ENCODE results near the gene CD248.
"Not testable (repeated sequence)": the region's sequence is repeated elsewhere in the genome, so short reads cannot be mapped to it uniquely, and the experiment has no call there.

The CD248 gene

GRCh38 chr11:66328302-66329144 is 11.7 kb upstream of the CD248 start:
- DNase-seq (ENCODE audit: low spot score), result peak; percentile 86

GRCh38 chr11:66328031-66328301 is 11.1 kb upstream of the CD248 start:
- no peak for DNase-seq (ENCODE audit: low spot score)

GRCh38 chr11:66327171-66328030 is 10.6 kb upstream of the CD248 start:
- DNase-seq (ENCODE audit: low spot score), result no peak

- DNase-seq (ENCODE audit: low spot score), result no peak
Measured at GRCh38 chr11:66326261-66327111, 9.6 kb upstream of the CD248 start.

GRCh38 chr11:66325263-66325671 is 8.4 kb upstream of the CD248 start:
- no peak for DNase-seq (ENCODE audit: low spot score)

GRCh38 chr11:66324664-66325063 is 7.8 kb upstream of the CD248 start:
- no peak for DNase-seq (ENCODE audit: low spot score)

GRCh38 chr11:66323684-66324083 is 6.8 kb upstream of the CD248 start:
- no peak for DNase-seq (ENCODE audit: low spot score)

- DNase-seq (ENCODE audit: low spot score), result no peak
Measured at GRCh38 chr11:66322732-66323427, 6.0 kb upstream of the CD248 start.

GRCh38 chr11:66321606-66322005 is 4.8 kb upstream of the CD248 start:
- DNase-seq (ENCODE audit: low spot score), result no peak

- DNase-seq (ENCODE audit: low spot score), result not testable (repeated sequence)
Measured at GRCh38 chr11:66320748-66321147, 3.9 kb upstream of the CD248 start.

GRCh38 chr11:66320289-66320688 is 3.4 kb upstream of the CD248 start:
- DNase-seq (ENCODE audit: low spot score), result not testable (repeated sequence)

- DNase-seq (ENCODE audit: low spot score), result no peak
Measured at GRCh38 chr11:66318600-66318970, 1.7 kb upstream of the CD248 start.

GRCh38 chr11:66317723-66318599 is 1.1 kb upstream of the CD248 start:
- no peak for DNase-seq (ENCODE audit: low spot score)

- no peak for DNase-seq (ENCODE audit: low spot score)
Measured at GRCh38 chr11:66317322-66317722, 478 bp upstream of the CD248 start.

GRCh38 chr11:66315921-66316811 is 678 bp downstream of the CD248 start:
- no peak for DNase-seq (ENCODE audit: low spot score)

GRCh38 chr11:66315498-66315885 is 1.4 kb downstream of the CD248 start:
- no peak for DNase-seq (ENCODE audit: low spot score)

- no peak for DNase-seq (ENCODE audit: low spot score)
Measured at GRCh38 chr11:66314561-66315497, 2.0 kb downstream of the CD248 start.

GRCh38 chr11:66314186-66314501 is 2.7 kb downstream of the CD248 start:
- DNase-seq (ENCODE audit: low spot score), result no peak
